ENCODE measurements around the gene KLRG1.
A peak's percentile ranks its signal among the peaks of the same experiment; 100 is the strongest.

The KLRG1 gene

GRCh38 chr12:8949342-8950220 lies 39.8 kb upstream of the KLRG1 start, which contains the start of gene M6PR:
TSS of gene M6PR (minus strand) at chr12:8949645. CDS start at chr12:8946404, 3,241 bp downstream.
- peak within 1 kb of the TSS; percentile 88 for H3K4me3 ChIP-seq (replicated peaks; ENCODE audit: low read depth, low read length)
- TF ChIP-seq CTCF (IDR thresholded peaks at IDR 0.05; ENCODE audit: low read depth, low read length, missing control alignments), result peak; percentile 44

GRCh38 chr12:8950221-8950527 lies 39.2 kb upstream of the KLRG1 start:
- no peak for TF ChIP-seq CTCF (IDR thresholded peaks at IDR 0.05; ENCODE audit: low read depth, low read length, missing control alignments)
- no peak for DNase-seq (ENCODE audit: extremely low read depth, low read depth)
- peak overlapping the region; percentile 88 for H3K4me3 ChIP-seq (replicated peaks; ENCODE audit: low read depth, low read length)

More at GRCh38 chr12:8949342-8950220, 39.8 kb upstream of the KLRG1 start, which contains the start of gene M6PR:
- peak; percentile 93 for DNase-seq (ENCODE audit: extremely low read depth, low read depth)

- peak overlapping the region; percentile 88 for H3K4me3 ChIP-seq (replicated peaks; ENCODE audit: low read depth, low read length)
- no peak for TF ChIP-seq CTCF (IDR thresholded peaks at IDR 0.05; ENCODE audit: low read depth, low read length, missing control alignments)
- no peak for DNase-seq (ENCODE audit: extremely low read depth, low read depth)
Observed at GRCh38 chr12:8950702-8951478, 38.5 kb upstream of the KLRG1 start.

GRCh38 chr12:8951744-8952143 lies 37.6 kb upstream of the KLRG1 start:
- no peak for DNase-seq (ENCODE audit: extremely low read depth, low read depth)
- H3K4me3 ChIP-seq (replicated peaks; ENCODE audit: low read depth, low read length), result no peak overlapping the region
- TF ChIP-seq CTCF (IDR thresholded peaks at IDR 0.05; ENCODE audit: low read depth, low read length, missing control alignments), result no peak

GRCh38 chr12:8953773-8954402 lies 35.5 kb upstream of the KLRG1 start:
- DNase-seq (ENCODE audit: extremely low read depth, low read depth), result no peak
- no peak overlapping the region for H3K4me3 ChIP-seq (replicated peaks; ENCODE audit: low read depth, low read length)
- no peak for TF ChIP-seq CTCF (IDR thresholded peaks at IDR 0.05; ENCODE audit: low read depth, low read length, missing control alignments)

GRCh38 chr12:8956073-8956472 lies 33.3 kb upstream of the KLRG1 start:
- DNase-seq (ENCODE audit: extremely low read depth, low read depth), result no peak
- TF ChIP-seq CTCF (IDR thresholded peaks at IDR 0.05; ENCODE audit: low read depth, low read length, missing control alignments), result no peak
- no peak overlapping the region for H3K4me3 ChIP-seq (replicated peaks; ENCODE audit: low read depth, low read length)

Data from HFF-Myc (cell line).